ENCODE data around the gene C1QB.
"Not testable (repeated sequence)": the region's sequence is repeated elsewhere in the genome, so short reads cannot be mapped to it uniquely, and the experiment has no call there.

Gene C1QB

GRCh38 chr1:22699681-22700520, 46.9 kb downstream of the C1QB start:
- no peak for DNase-seq (ENCODE audit: low spot score)

GRCh38 chr1:22702296-22703085, 49.5 kb downstream of the C1QB start:
- peak; percentile 73 for DNase-seq (ENCODE audit: low spot score)

- DNase-seq (ENCODE audit: low spot score) = peak; percentile 83
These were observed 51.5 kb downstream of the C1QB start for GRCh38 chr1:22704440-22705067.

- no peak for DNase-seq (ENCODE audit: low spot score)
These were observed 52.5 kb downstream of the C1QB start for GRCh38 chr1:22705586-22705985.

GRCh38 chr1:22706100-22706499, 53.1 kb downstream of the C1QB start:
- DNase-seq (ENCODE audit: low spot score) = not testable (repeated sequence)

- DNase-seq (ENCODE audit: low spot score) = no peak
These were observed 55.7 kb downstream of the C1QB start for GRCh38 chr1:22708777-22709176.

- DNase-seq (ENCODE audit: low spot score) = no peak
These were observed 56.2 kb downstream of the C1QB start for GRCh38 chr1:22709227-22709626.

GRCh38 chr1:22709891-22710700, 57.1 kb downstream of the C1QB start:
- peak; percentile 59 for DNase-seq (ENCODE audit: low spot score)

GRCh38 chr1:22710701-22711049, 57.6 kb downstream of the C1QB start, which contains the start of gene EPHB2:
Gene EPHB2, plus strand, starts transcription at chr1:22710839. Its CDS starts 144 bp downstream, at chr1:22710983.
- peak; percentile 67 for DNase-seq (ENCODE audit: low spot score)

GRCh38 chr1:22711071-22711470, 58.0 kb downstream of the C1QB start:
- no peak for DNase-seq (ENCODE audit: low spot score)
